ENCODE results near the gene NEU1. TPM values are rescaled to one million over a fixed set of nuclear protein-coding genes. Genes with fewer than 3 reads are reported as not detected.
"Not testable (repeated sequence)": the region's sequence is repeated elsewhere in the genome, so short reads cannot be mapped to it uniquely, and the experiment has no call there.

The NEU1 gene
- total RNA-seq, 2 experiments from 2014 or later, result 16.5 to 17.8 TPM

- Mint-ChIP-seq H3K4me1 (ENCODE audit: low read depth) (peaks cover 27% of the 10 kb centered on the region), H3K36me3 (ENCODE audit: low read depth) (peaks cover 13% of the 10 kb centered on the region), H3K9me3 (ENCODE audit: insufficient read depth) (no peaks in the 10 kb centered on the region), H3K27me3 (ENCODE audit: low read depth) (no peaks in the 10 kb centered on the region), H3K27ac (no peak overlapping the region), H3K4me3 (no peak overlapping the region)
- DNase-seq (no peak), ATAC-seq (no peak)
- POLR2A ChIA-PET, result interaction anchor here (0.9 to 5.1 kb wide), 3 partner anchors 16 to 159 kb away, joined by 3 to 37 read pairs (median 4); partner anchors contain the start of genes CLIC1, MSH5 and VARS1
- CTCF ChIA-PET, result interaction anchor here (1.1 kb wide), 1 partner anchor 13 kb away, joined by 3 read pairs; no protein-coding TSS in a partner anchor
Observed at GRCh38 chr6:31811645-31812044, 51.0 kb downstream of the NEU1 start.

DNA sequence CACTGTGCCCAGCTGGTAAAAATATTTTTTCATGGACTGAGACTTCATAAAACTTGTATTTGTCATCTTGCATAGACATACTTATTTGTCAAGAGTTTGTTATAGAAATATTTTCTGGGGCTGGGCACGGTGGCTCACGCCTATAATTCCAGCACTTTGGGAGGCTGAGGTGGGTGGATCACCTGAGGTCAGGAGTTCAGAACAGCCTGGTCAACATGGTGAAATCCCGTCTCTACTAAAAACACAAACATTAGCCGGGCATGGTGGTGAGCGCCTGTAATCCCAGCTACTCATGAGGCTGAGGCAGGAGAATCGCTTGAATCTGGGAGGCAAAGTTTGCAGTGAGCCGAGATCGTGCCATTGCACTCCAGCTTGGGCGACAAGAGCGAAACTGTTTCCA is 54.0 kb downstream of the NEU1 start:
- H3K4me3 Mint-ChIP-seq; DNase-seq; H3K9me3 Mint-ChIP-seq (ENCODE audit: insufficient read depth); H3K27me3 Mint-ChIP-seq (ENCODE audit: low read depth); POLR2A ChIA-PET; H3K27ac Mint-ChIP-seq; ATAC-seq: not testable (repeated sequence)
- Mint-ChIP-seq H3K36me3 (ENCODE audit: low read depth) (peaks cover 27% of the 10 kb centered on the region), H3K4me1 (ENCODE audit: low read depth) (peaks cover 38% of the 10 kb centered on the region)
- CTCF ChIA-PET, result interaction anchor here (2.8 to 3.4 kb wide), 2 partner anchors 12 to 39 kb away, joined by 11 to 46 read pairs; partner anchors contain the start of gene VARS1

Other genes with a start within 250 kb of the NEU1 start
- 100 to 1,000 TPM; 177 TPM for gene AIF1, start 247.6 kb downstream of the NEU1 start, total RNA-seq
- gene PRRC2A, start 242.1 kb downstream of the NEU1 start, total RNA-seq, result 100 to 1,000 TPM; 260 to 279 TPM
- 100 to 1,000 TPM; 259 to 267 TPM for gene BAG6, start 210.2 kb downstream of the NEU1 start, total RNA-seq
- 1 to 10 TPM; 3.2 to 5.1 TPM for gene APOM, start 206.9 kb downstream of the NEU1 start, total RNA-seq
- 10 to 100 TPM; 22.5 to 23.8 TPM for gene C6orf47, start 202.0 kb downstream of the NEU1 start, total RNA-seq
- 10 to 100 TPM; 29.0 to 34.7 TPM for gene GPANK1, start 197.8 kb downstream of the NEU1 start, total RNA-seq
- 100 to 1,000 TPM; 233 to 250 TPM for gene CSNK2B, start 196.7 kb downstream of the NEU1 start, total RNA-seq
- 10 to 100 TPM; 22.6 to 23.2 TPM for gene LY6G5B, start 192.8 kb downstream of the NEU1 start, total RNA-seq
- 1 to 10 TPM; 4.3 to 5.5 TPM for gene LY6G5C, start 181.8 kb downstream of the NEU1 start, total RNA-seq
- gene ABHD16A, start 159.5 kb downstream of the NEU1 start, total RNA-seq, result 10 to 100 TPM; 52.1 to 55.4 TPM
- gene LY6G6F, start 156.0 kb downstream of the NEU1 start, total RNA-seq, result not detected
- not detected for gene LY6G6D, start 147.5 kb downstream of the NEU1 start, total RNA-seq
- under 1 TPM in 1 of 2 experiments, not detected in 1; 0.26 TPM for gene LY6G6C, start 141.1 kb downstream of the NEU1 start, total RNA-seq
- gene MPIG6B, start 139.4 kb downstream of the NEU1 start, total RNA-seq, result under 1 TPM; 0.71 to 0.91 TPM
- 10 to 100 TPM; 31.9 to 33.7 TPM for gene DDAH2, start 133.5 kb downstream of the NEU1 start, total RNA-seq
- gene CLIC1, start 126.3 kb downstream of the NEU1 start, total RNA-seq, result 100 to 1,000 TPM; 617 to 651 TPM
- gene MSH5, start 122.8 kb downstream of the NEU1 start, total RNA-seq, result 10 to 100 TPM; 64.8 to 73.6 TPM
- gene SAPCD1, start 100.2 kb downstream of the NEU1 start, total RNA-seq, result 10 to 100 TPM; 14.3 to 15.4 TPM
- 1 to 10 TPM; 6.4 to 6.6 TPM for gene VWA7, start 85.5 kb downstream of the NEU1 start, total RNA-seq
- 100 to 1,000 TPM; 114 to 115 TPM for gene VARS1, start 67.1 kb downstream of the NEU1 start, total RNA-seq
- 100 to 1,000 TPM; 123 to 128 TPM for gene LSM2, start 55.9 kb downstream of the NEU1 start, total RNA-seq
- gene HSPA1L, start 47.5 kb downstream of the NEU1 start, total RNA-seq, result 1 to 10 TPM; 3.0 to 3.1 TPM
- gene HSPA1A, start 47.3 kb downstream of the NEU1 start, total RNA-seq, result 10 to 100 TPM; 75.6 to 75.7 TPM
- 10 to 100 TPM; 84.6 to 87.1 TPM for gene HSPA1B, start 35.1 kb downstream of the NEU1 start, total RNA-seq
- under 1 TPM in 1 of 2 experiments, not detected in 1; 0.39 TPM for gene SLC44A4, start 16.2 kb upstream of the NEU1 start, total RNA-seq
- gene EHMT2, start 34.9 kb upstream of the NEU1 start, total RNA-seq, result 10 to 100 TPM; 70.1 to 72.3 TPM
- 1 to 10 TPM; 1.6 to 1.8 TPM for gene ZBTB12, start 39.3 kb upstream of the NEU1 start, total RNA-seq
- under 1 TPM; 0.26 to 0.87 TPM for gene C2, start 64.9 kb upstream of the NEU1 start, total RNA-seq
- under 1 TPM in 1 of 2 experiments, not detected in 1; 0.58 TPM for gene CFB, start 83.3 kb upstream of the NEU1 start, total RNA-seq
- 10 to 100 TPM; 67.1 to 70.8 TPM for gene NELFE, start 96.2 kb upstream of the NEU1 start, total RNA-seq
- 10 to 100 TPM; 73.2 to 73.4 TPM for gene SKIC2, start 96.4 kb upstream of the NEU1 start, total RNA-seq
- gene DXO, start 109.3 kb upstream of the NEU1 start, total RNA-seq, result 10 to 100 TPM; 14.8 to 17.7 TPM
- 1 to 10 TPM; 3.6 to 5.1 TPM for gene C4A, start 119.2 kb upstream of the NEU1 start, total RNA-seq
- 1 to 10 TPM; 2.9 to 3.5 TPM for gene C4B, start 152.0 kb upstream of the NEU1 start, total RNA-seq
- gene CYP21A2, start 175.6 kb upstream of the NEU1 start, total RNA-seq, result not detected
- gene TNXB, start 246.5 kb upstream of the NEU1 start, total RNA-seq, result 1 to 10 TPM; 3.4 to 4.8 TPM

All from activated CD8-positive, alpha-beta T cell treated with anti-CD3 and anti-CD28 coated beads, Interleukin-2, amount 10 ng/mL, durations not matched to agents 7 days and 5 days (primary cell).